ENCODE results near the gene WSB1.

DNA sequence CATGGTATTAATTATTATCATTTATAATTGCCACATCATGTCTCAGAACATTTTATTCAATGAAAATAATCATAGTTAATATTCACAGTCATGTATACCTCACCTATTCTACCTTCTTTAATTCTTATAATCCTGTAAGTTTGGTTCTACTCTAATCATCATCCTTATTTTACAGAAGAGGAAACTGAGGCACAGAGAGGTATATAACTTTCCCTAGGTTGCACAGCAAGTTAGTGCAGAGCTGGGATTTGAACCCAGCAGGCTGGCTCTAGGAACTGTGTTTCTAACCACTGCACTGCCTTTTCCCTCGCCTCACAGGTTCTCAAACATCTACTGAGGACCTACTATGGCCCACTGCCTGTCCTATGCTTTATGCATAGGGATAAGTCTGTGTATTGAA is 32.7 kb downstream of the WSB1 start:
- no peak for TF ChIP-seq CTCF (IDR thresholded peaks at IDR 0.05)
- no peak for TF ChIP-seq EZH2 (IDR thresholded peaks at IDR 0.05)
- no peak for TF ChIP-seq EZH2phosphoT487 (IDR thresholded peaks at IDR 0.05)

Data from neural progenitor cell (in vitro differentiated cells).